SKM-1 treated with dmso at 0.1 percent for 144 hours (cell line): ENCODE measurements around the gene NCLN.
"Not testable (repeated sequence)": the region's sequence is repeated elsewhere in the genome, so short reads cannot be mapped to it uniquely, and the experiment has no call there.

Source experiments
- DNase-seq: peaks from one replicate; lab custom pipeline; 2025; ENCODE audit not compliant: unreplicated experiment; lab: John Stamatoyannopoulos, UW

Gene NCLN

GRCh38 chr19:3224346-3225168 is 38.8 kb downstream of the NCLN start, which contains the start of gene CELF5:
TSS of gene CELF5 (plus strand) at chr19:3224661. CDS start at chr19:3224740, 79 bp downstream.
- no peak for DNase-seq

DNA sequence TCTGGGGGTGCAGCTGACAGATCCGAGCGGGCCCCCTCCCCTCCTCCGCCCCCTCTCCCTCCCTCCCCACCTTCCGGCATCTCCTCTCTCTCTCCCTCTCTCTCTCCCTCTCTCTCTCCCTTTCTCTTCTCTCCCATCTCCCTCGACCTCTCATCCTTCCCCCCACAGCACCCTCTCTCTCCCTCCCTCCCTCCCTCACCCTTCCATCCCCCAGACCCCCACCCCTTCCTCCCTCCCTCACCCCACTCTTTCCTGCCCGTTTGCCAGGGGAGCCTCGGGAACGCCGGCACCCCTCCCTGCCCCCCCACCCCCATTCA is 39.4 kb downstream of the NCLN start:
- DNase-seq: no peak

- DNase-seq: no peak
Measured at GRCh38 chr19:3225677-3226093, 40.0 kb downstream of the NCLN start.

- DNase-seq: no peak
Measured at GRCh38 chr19:3227054-3227626, 41.4 kb downstream of the NCLN start.

GRCh38 chr19:3229346-3229743 is 43.6 kb downstream of the NCLN start:
- DNase-seq: no peak

DNA sequence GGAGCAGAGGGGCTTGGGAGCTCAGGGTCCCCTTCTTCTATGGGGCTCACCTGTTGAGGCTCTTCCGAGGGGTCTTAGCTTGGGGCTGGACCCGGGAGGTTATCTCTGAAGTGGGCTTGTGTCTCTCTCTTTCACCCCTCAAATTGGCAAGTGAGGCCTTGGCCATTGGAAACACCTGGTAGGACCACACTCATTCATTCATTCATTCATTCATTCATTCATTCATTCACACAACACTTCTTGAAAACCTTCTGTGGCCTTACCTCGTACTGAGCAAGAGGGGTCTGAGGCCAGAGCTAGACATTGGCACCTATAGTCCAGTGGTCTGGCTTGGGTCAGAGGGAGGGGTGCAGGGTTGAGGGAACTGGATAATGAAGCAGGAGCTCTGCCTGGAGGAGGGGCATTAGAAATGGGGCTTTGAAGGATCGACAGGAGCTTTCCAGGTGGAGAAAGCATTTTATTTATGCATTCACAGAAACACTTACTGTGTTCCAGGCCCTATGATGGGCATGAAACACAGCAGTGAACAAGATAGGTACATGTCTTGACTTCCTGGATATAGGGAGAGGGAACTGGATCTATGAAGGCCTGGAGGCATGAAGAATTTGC is 44.3 kb downstream of the NCLN start:
- no peak for DNase-seq

GRCh38 chr19:3231288-3231687 is 45.6 kb downstream of the NCLN start:
- DNase-seq: no peak

DNA sequence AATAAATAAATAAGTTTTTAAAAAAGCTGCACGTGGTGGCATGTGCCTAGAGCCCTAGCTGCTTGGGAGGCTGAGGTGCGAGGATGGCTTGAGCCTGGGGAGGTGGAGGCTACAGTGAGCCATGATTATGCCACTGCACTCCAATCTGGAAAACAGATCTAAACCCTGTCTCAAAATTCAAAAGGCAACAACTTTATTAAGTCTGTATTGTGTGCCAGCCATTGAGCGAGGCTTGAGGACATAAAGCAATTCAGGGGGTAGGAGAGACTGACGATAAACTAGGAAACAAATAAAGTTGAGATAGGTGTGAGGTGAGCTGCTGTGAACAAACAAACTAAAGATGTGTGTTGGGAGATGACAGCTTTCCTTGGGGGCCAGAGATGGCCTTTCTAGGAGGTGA is 47.4 kb downstream of the NCLN start:
- DNase-seq: no peak

- no peak for DNase-seq
Measured at GRCh38 chr19:3233831-3234230, 48.1 kb downstream of the NCLN start.

- no peak for DNase-seq
Measured at GRCh38 chr19:3234800-3235199, 49.1 kb downstream of the NCLN start.

DNA sequence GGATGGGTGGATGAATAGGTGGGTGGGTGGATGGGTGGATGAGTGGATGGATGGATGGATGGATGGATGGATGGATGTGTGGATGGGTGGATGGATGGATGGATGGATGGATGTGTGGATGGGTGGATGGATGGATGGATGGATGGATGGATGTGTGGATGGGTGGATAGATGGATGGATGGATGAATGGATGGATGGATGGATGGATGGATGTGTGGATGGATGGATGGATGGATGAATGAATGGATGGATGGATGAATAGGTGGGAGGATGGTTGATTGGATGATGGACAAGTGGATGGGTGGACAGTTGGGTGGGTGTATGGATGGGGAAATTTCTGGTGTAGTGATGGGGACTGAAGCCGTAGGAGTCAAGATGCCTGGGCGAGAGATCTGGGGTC is 49.9 kb downstream of the NCLN start:
- DNase-seq: not testable (repeated sequence)

DNA sequence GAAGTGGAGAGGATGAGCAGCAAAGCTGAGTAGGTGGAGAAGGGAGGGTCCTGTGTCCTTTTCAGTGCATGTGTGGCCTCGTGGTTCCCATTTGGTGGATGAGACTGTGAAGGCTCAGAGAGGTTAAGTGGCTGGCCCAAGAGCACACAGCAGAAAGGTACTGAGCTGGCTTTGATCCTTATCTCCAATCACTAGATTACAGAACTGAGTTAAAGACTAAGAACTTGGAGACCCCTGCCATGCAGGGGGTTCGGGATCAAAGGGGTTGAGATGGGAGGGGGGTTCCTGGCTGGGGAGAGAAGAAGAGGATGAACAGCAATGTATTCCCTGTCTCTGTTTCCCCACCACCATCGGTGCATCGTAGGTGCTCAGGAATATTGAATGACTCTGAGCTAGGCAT is 50.5 kb downstream of the NCLN start:
- DNase-seq: no peak

DNA sequence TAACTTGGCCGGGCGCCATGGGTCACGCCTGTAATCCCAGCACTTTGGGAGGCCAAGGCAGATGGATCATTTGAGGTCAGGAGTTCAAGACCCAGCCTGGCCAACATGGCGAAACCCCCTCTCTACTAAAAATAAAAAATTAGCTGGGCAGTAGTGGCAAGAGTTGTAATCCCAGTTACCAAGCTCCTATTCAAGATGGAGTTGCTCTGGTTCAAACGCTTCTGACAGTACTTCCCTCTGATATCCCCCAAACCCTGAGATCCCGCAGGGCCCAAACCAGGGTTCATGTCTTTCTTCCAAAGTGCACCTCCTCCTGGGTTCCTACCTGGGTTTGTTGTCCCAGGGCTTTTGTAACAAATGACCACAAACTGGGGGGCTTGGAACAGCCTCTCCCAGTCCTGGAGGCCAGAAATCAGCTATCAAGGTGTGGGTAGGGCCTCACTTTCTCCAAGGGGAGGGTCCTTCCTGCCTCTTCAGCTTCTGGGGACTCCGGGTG is 52.4 kb downstream of the NCLN start:
- DNase-seq: no peak

- DNase-seq: no peak
Measured at GRCh38 chr19:3239367-3239766, 53.6 kb downstream of the NCLN start.

- no peak for DNase-seq
Measured at GRCh38 chr19:3243819-3244700, 58.3 kb downstream of the NCLN start.

DNA sequence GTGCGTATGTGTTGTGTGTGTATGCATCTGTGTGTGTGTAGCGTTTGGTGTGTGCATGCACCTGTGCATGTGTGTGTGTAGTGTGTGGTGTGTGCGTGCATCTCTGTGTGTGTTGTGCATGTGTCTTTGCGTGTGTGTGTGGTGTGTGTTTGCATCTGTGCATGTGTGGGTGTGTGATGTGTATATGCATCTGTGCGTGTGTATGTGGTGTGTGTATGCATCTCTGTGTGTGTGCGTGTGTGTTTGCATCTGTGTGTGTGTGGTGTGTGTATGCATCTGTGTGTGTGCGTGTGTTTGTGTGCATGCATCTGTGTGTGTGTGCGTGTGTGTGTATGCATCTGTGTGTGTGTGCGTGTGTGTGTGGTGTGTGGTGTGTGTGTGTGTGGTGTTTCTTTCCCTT is 59.3 kb downstream of the NCLN start:
- DNase-seq: no peak

DNA sequence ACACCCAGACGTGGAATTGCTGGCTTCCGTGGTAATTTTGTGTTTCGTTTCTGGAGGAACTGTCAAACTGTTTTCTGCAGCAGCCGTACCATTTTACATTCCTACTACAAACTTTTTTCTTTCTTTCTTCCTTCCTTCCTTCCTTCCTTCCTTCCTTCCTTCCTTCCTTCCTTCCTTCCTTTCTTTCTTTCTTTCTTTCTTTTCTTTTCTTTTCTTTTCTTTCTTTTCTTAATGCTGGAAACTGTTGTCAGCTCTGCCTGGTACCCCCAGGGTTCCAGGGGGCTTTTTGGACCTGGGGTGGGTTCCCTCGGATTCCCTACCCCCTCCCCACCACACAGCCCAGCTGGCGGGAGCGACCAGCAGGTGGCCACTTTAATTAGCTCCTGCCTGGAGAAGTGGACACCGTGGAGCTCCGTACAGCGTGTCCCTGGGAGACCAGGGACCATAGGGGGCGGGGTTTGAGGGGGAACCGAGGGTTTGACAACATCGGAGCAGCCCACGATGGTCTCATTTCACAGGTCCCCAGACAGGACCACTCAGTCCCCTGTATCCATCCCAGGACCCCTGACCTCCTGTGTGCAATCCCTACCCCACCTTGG is 63.1 kb downstream of the NCLN start:
- no peak for DNase-seq

GRCh38 chr19:3249408-3249807 is 63.7 kb downstream of the NCLN start:
- DNase-seq: no peak

- DNase-seq: no peak
Measured at GRCh38 chr19:3250675-3251074, 64.9 kb downstream of the NCLN start.

DNA sequence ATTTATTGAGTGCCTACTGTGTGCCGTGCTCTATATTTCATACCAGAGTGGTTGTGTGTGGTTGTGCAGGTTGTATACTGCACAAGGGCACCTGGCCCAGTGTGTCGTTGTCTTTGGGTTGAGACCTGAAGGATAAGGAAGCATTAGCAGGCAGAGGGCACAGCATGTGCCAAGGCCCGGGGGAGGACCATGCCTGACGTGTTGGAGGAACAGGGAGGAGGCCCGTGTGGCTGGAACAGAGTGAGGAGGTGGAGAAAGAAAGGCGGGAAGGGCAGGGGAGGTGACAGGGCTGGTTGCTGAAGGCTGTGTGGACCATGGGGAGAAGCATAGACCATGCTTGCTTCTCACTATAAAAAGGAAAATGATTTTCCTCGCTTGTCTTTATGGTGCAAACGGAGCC is 65.5 kb downstream of the NCLN start:
- no peak for DNase-seq

GRCh38 chr19:3252650-3253049 is 66.9 kb downstream of the NCLN start:
- DNase-seq: no peak
